ENCODE data around the gene CXCL8.
"Not testable (repeated sequence)": the region's sequence is repeated elsewhere in the genome, so short reads cannot be mapped to it uniquely, and the experiment has no call there.

The CXCL8 gene

DNA sequence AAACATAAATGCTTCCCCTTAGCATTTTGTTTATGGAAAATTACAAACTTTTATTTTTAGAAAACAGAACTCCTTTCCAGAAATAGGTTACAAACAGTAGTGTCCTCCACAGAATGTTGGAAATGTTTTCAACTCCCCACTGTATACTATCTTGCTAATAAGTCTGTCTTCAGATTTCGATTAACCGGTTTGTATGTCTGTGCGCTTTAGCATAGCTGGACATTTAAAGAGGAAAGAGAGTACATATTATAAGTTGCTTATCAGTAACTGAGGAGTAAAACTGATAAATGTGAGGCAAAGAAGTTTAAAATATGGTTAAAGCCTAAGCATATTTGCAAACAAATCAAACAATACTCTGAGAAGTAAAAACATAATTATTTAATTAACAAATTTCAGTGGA, 3.4 kb downstream of the CXCL8 start:
- DNase-seq: no peak

DNA sequence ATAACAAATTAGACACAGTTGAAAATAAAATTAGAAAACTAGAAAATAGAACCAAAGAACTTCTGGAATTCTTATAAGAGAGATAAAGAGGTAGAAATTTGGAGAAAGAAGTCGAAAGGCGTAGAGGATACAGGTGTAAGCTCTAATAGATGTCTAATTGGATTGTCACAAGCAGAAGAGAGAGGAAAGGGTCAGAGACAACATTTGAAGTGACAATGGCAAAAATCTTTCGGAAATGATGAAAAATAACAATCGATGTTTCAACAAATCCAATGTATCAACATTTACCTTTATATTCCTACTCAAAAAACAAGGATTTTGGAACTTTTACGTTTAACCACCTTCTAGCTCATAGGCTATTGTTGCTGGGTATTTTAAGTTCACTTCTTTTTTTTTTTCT, 3.8 kb downstream of the CXCL8 start:
- no peak for DNase-seq

DNA sequence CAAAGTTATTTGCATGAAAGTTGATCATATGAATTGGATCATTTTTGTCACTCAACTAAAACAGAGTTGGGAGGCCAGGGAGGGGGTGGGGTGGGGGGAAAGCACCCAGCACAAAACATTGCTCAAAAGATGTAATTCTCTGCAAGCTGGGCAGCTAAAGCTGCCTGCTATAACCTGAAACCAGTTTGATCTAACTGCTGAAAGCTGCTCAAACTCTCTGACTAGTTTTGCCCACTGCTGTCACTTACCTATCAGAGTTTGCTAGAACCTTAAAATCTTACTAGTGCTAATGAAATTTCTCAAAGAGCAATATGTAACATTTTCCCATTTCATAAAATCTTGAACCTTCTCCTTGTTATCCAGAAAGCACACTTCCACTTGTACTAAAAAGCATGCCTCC, 10.4 kb downstream of the CXCL8 start:
- no peak for DNase-seq

DNA sequence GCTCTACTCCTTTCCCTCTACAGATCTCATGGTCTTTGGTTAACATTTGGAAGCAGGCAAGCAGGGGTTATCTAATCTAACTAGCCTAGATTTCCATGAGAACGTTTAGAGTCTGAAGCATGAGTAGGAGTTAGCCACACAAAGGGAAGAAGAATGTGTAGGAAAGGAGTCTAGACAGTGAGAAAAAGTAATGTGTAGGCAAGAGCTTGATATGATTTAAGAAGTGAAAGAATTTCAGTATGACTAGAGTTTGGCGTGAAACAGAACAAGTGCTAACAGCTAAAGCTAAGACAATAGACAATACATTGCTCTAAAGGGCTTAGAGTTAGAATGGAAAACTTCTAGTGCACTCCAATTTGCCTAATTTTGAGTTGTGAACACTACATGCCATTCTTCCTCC, 10.8 kb downstream of the CXCL8 start:
- no peak for DNase-seq

DNA sequence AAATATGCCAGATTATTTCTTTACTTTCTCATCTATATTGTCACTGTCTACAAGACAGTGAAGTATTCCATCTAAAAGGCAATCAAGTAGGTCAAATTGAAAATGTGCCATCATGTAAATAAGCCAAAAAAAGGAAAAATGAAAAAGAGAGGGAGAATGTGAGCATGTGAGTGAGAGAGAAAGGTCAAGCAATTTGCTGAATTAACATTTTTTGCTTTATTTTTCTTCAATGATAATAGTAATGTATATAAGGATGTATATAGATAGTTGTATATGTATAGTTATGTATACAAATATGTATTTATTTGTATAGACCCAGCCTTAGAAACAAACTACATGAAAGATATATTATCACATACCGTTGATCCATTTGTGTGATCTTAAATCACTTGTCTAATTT, 11.5 kb downstream of the CXCL8 start:
- DNase-seq: no peak

DNA sequence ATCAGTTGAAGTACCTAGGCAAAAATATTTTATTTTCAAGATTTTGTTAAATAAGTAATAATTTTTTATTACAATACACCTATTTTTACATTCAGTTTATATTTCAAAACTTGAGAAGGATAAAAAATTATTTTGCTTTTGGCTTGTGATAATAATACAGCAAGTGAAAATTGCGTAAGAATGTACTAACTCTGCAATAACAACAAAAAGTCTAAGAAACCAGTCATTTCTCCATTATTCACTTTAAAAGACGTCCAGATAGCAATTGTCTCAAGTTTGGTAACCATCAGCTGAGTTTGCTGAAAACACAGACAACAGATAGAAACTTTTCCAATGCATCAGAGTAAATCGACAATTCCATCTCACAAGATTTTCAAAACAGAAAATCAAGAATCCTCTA, 12.1 kb downstream of the CXCL8 start:
- DNase-seq: no peak

DNA sequence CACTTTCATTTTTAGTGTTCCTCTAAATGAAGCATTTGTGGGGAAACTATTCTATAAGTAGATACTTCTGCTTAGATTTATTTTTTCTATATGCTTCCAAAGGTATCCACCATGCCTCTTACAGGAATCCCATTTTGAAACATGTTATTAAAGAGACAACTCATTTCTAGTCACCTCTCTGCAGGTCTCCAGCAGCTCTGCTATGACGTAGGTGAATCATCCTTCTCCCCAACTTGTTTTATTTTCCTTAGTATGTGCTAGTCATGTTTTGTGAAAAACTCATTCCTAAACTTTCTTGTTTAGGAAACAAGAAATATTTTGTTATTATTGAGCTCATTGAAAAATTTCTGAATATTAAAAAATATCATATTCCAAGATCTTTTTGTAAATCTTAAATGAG, 12.8 kb downstream of the CXCL8 start:
- no peak for DNase-seq

DNA sequence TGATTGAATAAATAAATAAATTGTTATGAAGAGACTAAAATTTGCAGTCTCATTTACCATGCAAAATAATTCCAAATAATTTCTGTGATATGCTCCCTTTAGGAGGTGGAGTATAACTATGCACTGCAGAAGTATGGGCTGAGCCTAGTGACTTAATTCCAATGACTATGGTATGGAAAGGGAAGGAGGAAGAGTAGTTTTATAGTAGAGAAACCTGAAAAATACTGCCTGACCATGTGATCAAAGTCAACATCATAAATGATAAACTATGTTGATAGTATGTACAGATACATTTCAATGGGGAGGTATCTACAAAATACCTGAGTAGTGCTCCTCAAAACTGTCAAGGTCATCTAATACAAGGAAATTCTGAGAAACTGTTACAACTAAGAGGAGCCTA, 14.6 kb downstream of the CXCL8 start:
- DNase-seq: no peak

DNA sequence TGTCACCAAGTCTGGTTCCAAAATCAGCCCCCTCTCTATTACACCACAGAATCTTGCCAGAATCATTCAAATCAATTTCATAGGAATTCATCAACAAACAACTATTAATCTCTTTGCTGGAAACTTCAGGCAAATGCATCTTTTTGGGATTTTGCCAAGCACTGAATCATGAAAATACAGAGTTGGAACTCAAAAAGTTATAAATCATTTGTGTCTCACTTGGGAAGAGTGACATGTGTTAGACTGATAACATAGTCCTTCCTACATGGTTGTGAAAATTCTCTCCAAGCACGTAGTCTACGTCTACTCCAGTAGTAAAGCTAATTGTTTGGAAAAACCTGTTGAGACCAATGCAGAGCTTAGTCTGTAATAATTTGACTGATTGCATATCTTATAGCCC, 19.0 kb downstream of the CXCL8 start:
- no peak for DNase-seq

DNA sequence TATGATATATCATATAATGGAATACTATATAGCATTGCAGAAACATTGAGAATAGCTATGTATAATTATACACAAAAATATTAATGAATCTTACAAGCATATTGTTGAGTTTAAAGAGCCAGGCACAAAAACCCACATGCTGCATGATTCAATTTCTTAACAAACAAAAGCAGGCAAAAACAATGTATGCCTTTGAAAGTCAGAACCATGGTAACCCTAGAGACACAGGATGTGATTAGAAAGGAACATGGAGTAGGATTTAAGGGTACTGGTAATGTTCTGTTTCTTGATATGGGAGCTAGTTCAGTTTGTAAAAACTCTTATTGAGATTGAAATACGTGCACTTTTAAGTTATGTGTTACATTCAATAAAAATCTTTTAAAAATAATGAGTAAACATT, 21.5 kb downstream of the CXCL8 start:
- no peak for DNase-seq

DNA sequence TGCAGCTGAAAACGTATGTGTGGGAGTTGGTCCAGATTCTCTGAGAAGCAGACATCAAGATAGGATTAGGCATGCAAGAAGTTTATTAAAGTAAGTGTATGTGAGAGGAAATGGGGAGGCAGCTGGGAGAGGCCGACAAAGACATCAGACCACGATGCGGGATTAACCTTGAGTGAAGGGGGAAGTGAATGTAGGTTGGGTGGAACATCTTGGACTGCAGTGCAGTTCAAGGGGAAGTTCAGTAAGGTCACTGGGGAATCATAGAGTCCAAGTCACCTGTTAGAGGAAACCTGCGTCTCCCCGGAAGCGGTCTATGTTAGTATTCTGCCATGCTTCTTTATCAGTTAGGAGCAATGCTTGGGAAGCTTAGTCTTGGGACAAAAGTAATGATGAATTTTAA, 22.0 kb downstream of the CXCL8 start:
- DNase-seq: no peak

DNA sequence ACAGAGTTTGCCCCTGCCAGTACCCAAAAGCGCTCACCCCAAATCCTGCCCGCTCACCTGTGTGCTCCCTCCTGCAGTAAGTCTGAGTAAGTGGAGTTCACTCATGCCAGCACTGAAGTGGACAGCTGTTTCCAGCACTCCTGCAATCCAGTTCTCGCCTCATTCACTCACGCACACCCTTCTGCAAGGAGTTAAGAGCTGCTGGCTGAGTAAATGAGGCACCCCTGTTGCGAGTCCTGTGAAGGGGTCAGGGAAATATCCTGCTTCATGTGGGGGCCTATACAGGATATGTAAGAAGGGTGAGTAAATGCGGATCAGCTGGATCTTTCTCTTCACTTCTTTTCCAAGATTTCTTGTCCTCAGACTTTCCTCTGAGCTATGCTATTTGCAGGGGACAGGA, 23.5 kb downstream of the CXCL8 start:
- no peak for DNase-seq

DNA sequence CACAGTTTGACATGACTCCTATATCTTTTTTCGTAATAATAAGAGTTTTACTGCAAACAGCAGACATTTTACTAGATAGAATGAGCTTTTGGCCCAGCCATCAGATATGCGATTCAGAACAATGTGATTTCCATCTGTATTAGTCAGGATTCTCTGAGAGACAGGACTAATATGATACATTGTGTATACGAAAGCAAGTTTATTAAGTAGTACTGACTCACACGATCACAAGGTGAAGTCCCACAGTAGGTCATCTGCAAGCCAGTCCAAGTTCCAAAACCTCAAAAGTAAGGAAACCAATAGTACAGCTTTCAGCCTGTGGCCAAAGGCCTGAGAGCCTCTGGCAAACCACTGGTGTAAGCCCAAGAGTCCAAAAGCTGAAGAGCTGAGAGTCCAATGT, 24.1 kb downstream of the CXCL8 start:
- no peak for DNase-seq

DNA sequence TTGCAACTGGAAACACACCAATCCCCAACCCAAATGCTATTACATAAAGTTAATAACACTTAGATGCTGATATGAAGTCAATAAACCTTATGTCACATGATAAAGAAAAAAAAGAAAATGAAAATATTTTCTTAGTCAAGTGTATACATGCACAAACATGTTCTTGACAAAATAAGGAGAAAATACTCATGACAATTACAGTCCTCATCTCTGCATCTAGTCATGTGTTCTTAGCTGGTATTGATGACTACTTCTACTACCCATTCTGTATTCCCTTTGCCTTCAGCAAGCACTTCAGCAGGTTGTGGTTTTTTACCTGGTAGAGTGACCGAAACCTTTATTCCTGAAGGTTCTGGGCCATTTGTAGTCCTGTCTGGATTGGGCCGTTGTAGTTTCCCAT, 24.9 kb downstream of the CXCL8 start:
- no peak for DNase-seq

DNA sequence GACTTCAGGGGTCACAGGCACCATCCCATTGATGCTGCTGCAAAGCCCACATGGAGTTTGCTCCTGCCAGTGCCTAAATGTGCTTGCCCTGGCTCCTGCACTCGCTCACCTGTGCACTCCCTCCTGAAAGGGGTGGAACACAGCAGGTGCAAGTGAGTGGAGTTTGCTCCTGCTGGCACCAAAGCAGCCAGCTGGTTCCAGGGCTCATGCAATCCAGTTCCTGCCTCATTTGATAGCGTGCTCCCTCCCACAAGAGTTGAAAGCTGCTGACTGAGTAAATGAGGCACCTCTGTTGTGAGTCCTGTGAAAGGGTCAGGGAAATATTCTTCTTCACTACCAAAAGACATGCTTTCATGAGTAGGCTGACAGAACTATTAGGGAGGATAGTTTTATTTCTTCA, 30.5 kb downstream of the CXCL8 start:
- DNase-seq: no peak

DNA sequence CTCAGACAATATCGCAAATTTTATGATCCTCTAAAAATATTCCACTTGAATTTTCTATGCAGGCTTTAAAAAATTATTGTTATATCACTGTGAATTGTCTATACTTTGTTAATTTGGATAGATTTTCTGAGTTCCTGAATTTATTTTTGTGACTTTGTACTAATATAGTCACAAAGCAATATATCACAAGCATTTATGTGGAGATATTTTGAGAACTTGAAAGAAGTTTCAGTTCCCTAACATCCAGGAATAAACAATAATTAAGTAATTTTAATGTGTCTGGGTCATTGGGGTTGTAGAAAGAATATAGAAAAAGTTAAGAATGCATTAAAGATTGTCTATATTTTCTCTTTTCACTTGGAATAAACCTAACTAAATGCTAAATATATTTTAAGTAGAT, 32.0 kb downstream of the CXCL8 start:
- no peak for DNase-seq

DNA sequence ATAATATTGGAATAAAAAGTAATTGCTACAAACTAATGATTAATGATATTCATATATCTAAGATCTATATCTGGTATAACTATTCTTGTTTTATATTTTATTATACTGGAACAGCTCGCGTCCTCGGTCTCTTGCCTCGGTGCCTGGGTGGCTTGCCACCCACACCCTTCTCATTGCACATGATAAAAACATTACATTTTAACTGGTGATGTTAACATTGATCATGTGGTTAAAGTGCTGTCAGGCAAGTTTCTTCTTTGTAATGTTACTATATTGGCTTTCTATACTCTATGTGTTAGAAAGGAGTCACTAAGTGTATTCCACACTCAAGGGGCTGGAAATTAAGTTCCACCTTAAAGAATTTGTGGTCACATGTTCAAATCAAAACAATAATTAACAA, 34.0 kb downstream of the CXCL8 start:
- not testable (repeated sequence) for DNase-seq

DNA sequence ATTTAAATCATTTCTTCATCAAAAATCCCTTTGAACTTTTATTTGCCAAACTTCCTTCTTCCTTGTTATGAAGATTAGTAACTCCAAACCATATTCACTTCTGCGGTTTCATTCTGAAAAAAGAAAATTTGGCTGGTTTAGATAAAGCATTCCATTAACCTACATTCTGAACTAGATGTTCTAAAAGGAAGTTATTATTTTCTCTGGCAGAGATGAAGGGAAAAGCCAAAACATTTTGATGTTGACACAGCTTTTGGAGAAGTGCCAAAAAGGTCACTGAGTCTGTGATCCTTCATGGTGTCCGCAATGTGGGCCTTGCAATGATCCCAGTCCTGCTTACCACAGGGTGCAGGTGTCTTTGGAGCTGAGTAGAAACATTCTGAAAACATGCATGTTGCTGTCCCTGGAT, 36.0 kb downstream of the CXCL8 start:
- DNase-seq: no peak

DNA sequence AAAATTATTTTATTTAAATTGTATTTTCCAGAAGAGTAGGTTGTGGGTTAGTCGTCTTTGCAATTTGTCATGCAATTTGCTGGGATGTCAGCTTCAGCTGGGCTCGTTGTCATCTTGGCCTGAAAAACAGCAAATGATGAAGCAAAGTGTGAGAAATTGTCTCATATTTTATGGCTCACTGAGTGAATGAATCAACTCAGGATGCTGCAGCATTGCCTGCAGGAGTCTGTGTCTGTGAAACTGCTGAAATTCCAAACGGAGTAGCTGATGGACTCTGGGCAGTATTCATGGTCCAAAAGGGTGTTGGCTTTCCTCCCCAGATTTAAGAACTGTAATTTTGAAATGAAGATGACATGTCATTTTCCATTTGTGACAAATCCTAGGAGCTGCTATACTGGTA, 37.2 kb downstream of the CXCL8 start:
- no peak for DNase-seq

DNA sequence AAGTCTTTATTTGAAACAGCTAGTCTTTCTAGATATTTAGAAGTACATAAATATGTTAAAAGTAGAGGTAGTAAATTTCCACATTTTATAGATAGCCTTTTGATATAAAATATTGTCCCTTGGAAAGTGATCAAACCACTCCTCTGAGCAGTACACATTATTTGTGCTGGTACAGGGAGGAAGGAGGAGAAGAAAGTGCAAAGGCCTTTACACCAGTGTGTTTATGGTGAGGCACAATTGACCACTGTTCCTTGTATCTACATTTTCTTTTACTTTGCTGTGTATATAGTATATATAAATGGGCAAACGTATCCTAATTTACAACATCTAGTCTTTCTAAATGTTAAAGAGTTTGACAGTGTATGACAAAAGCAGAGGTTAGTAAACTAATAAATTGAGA, 39.9 kb downstream of the CXCL8 start:
- DNase-seq: no peak

DNA sequence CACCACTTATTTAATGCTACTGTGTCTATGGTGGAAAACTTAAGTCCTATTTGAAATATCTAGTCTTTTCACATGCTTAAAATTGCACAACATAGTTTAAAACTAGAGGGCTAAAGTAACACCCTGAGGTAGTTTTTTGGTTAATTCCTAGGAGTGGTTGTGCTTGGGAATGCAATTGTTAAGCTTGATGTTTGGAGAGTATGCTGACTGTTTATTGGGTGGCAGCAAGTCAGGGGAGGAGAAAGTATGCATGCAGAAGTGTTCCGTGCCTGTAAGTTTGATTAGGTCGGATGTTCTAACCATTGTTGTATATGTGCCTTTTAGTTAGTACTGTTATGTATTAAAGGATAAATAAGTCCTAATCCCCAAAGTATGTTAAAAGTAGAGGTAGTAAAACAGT, 40.5 kb downstream of the CXCL8 start:
- DNase-seq: no peak

DNA sequence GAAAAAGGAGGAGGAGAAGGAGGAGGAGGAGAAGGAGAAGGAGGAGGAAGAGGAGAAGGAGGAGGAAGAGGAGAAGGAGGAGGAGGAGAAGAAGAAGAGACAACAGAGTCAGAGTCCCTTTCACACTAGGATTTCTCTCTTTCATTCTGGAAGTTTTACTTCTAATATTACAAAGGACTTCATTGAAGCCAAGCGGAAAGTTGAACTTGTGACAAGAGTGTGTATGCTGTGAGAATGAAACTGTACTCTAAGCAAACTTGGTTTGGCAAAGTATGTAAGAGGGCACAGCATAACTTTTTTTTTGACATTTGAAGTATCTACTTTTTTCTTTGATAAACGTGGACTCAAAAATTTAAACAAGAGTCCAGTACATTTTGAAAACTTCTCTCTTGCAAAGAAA, 48.0 kb downstream of the CXCL8 start:
- no peak for DNase-seq

Measured in activated naive CD4-positive, alpha-beta T cell (primary cell).